Right lobe of liver (tissue), 4 donors: ENCODE data around the gene ZFPM1.

Source experiments
- CTCF ChIP-seq, 4 donors: fragments of 200-600 bp in 3 of 4; fragments of 450-650 bp in 1 of 4; IDR thresholded peaks; one replicate each; pipeline versions ENCODE4 v1.5.1 to v1.8.0; 2016 to 2022; ENCODE audit warnings: antibody characterized with exemption in 4 of 4, mild to moderate bottlenecking in 2 of 4
- POLR2A ChIP-seq: fragments of 450-650 bp; IDR thresholded peaks from one replicate; pipeline ENCODE4 v1.6.1; 2017; ENCODE audit warnings: antibody characterized with exemption, mild to moderate bottlenecking
- donor health status: DM: no; HTN: no; CAD: no.
- donor health status: DM: no; HTN: no; CAD: no.
- donor health status: DM: no; HTN: yes; CAD: no.

- no peak for TF ChIP-seq CTCF (IDR thresholded peaks at IDR 0.05)
- TF ChIP-seq POLR2A, result no peak
Observed at GRCh38 chr16:88529596-88529995, 76.5 kb downstream of the ZFPM1 start.
